BJ (cell line): Measurements from ENCODE around the gene DAB1. TPM values are rescaled to one million over a fixed set of nuclear protein-coding genes. Genes with fewer than 3 reads are reported as not detected.

ENCODE experiments used
- CTCF ChIA-PET: fragments of 350-600 bp; formaldehyde crosslinking; extraction: SDS; loops from one replicate; lab custom pipeline; 2021; ENCODE audit warnings: antibody characterized with exemption, inconsistent platforms; lab: Yijun Ruan, JAX
- POLR2A ChIA-PET: fragments of 300-600 bp; sonication (Branson Sonifier 250); formaldehyde crosslinking; extraction: SDS; loops from one replicate; lab custom pipeline; 2021; ENCODE audit warnings: antibody characterized with exemption; lab: Charles Lee
- DNase-seq: peaks from one replicate; pipeline ENCODE4 v3.0.0-alpha.2; 2011; ENCODE audit warnings: low read depth
- H3K27me3 ChIP-seq: 2 replicates; pipeline ENCODE4 v1.6.0; 2011; ENCODE audit warnings: low read length; ENCODE audit not compliant: control insufficient read depth, insufficient read depth
- H3K36me3 ChIP-seq: 2 replicates; pipeline ENCODE4 v1.5.1; 2011; ENCODE audit warnings: low read length; ENCODE audit not compliant: control insufficient read depth, insufficient read depth
- H3K4me3 ChIP-seq: 2 replicates; pipeline ENCODE4 v1.5.1; 2011; ENCODE audit warnings: low read depth, mild to moderate bottlenecking, control low read depth, low read length
- CTCF ChIP-seq: IDR thresholded peaks from 2 replicates; pipeline ENCODE4 v1.5.1; 2011; ENCODE audit warnings: low read depth, mild to moderate bottlenecking, control low read depth, inconsistent platforms, low read length, moderate library complexity; ENCODE audit not compliant: insufficient read depth
- polyA plus RNA-seq: library from polyadenylated mRNA; depleted of rRNA; stranded (reverse); fragments of >200 nt; gene quantifications from 2 replicates; pipeline ENCODE4 v1.2.3, GENCODE V29; 2011

The DAB1 gene
- polyA plus RNA-seq, 1 experiment = 0.91 TPM

GRCh38 chr1:57234459-57234858 is 189.4 kb downstream of the DAB1 start:
- CTCF ChIA-PET = no interaction called here
- no peak for DNase-seq
- Histone ChIP-seq H3K36me3 (no peaks in the 10 kb centered on the region), H3K27me3 (no peaks in the 10 kb centered on the region), H3K4me3 (no peak overlapping the region)
- POLR2A ChIA-PET = interaction anchor here (0.5 kb wide), 1 partner anchor 87 kb away, joined by 6 read pairs; no protein-coding TSS in a partner anchor
- TF ChIP-seq CTCF = no peak

GRCh38 chr1:57232500-57232899 is 191.4 kb downstream of the DAB1 start:
- POLR2A ChIA-PET = no interaction called here
- Histone ChIP-seq H3K27me3 (no peaks in the 10 kb centered on the region), H3K4me3 (no peak overlapping the region), H3K36me3 (no peaks in the 10 kb centered on the region)
- no peak for TF ChIP-seq CTCF
- no peak for DNase-seq
- CTCF ChIA-PET = no interaction called here

- CTCF ChIA-PET = interaction anchor here (1.0 kb wide), 1 partner anchor 9 kb away, joined by 3 read pairs; no protein-coding TSS in a partner anchor
- Histone ChIP-seq H3K4me3 (no peak overlapping the region), H3K27me3 (no peaks in the 10 kb centered on the region), H3K36me3 (no peaks in the 10 kb centered on the region)
- no peak for TF ChIP-seq CTCF
- DNase-seq = no peak
- POLR2A ChIA-PET = no interaction called here
Observed at GRCh38 chr1:57229998-57230397, 193.9 kb downstream of the DAB1 start.

GRCh38 chr1:57229076-57229475 is 194.8 kb downstream of the DAB1 start:
- DNase-seq = no peak
- CTCF ChIA-PET = no interaction called here
- Histone ChIP-seq H3K27me3 (no peaks in the 10 kb centered on the region), H3K4me3 (no peak overlapping the region), H3K36me3 (no peaks in the 10 kb centered on the region)
- no peak for TF ChIP-seq CTCF
- POLR2A ChIA-PET = no interaction called here

- DNase-seq = no peak
- ChIA-PET CTCF (no interaction called here), POLR2A (no interaction called here)
- TF ChIP-seq CTCF = no peak
- no peak overlapping the region for H3K4me3 ChIP-seq
- no peaks in the 10 kb centered on the region for H3K36me3 ChIP-seq
- no peaks in the 10 kb centered on the region for H3K27me3 ChIP-seq
Observed at GRCh38 chr1:57222801-57223200, 201.1 kb downstream of the DAB1 start.
